Cardiac fibroblast (primary cell): ENCODE results near the gene RPS10.
A peak's percentile ranks its signal among the peaks of the same experiment; 100 is the strongest.

Source experiments
- DNase-seq, 2 donors: peaks; one replicate each; pipeline versions ENCODE4 v3.0.0 to v3.0.0-alpha.2; 2010; ENCODE audit warnings: low read depth in 2 of 2
- H3K4me3 ChIP-seq, 2 donors: replicated peaks in 1 of 2; 1 replicate in 1 of 2; 2 replicates in 1 of 2; pipeline ENCODE4 v1.5.1; 2011; ENCODE audit warnings: low read depth in 2 of 2, low read length in 2 of 2, mild to moderate bottlenecking in 2 of 2, moderate library complexity in 1 of 2
- TF ChIP-seq, protein P1 (sequence below): IDR thresholded peaks from one replicate; pipeline ENCODE4 v1.5.1; 2011; ENCODE audit warnings: low read depth, mild to moderate bottlenecking, low read length, inconsistent platforms

The RPS10 gene

DNA sequence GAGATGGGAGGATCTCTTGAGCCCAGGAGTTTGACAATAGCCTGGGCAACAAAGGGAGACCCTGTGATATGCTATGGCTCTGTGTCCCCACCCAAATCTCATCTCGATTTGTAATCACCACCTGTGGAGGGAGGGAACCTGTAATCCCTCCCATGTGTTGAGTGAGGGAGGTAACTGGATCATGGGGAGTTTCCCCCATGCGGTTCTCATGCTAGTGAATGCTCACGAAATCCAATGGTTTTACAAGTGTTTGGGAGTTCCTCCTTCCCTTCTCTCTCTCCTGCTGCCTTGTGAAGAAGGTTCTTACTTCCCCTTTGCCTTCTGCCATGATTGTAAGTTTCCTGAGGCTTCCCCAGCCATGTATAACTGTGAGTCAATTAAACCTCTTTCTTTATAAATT is 36.8 kb downstream of the RPS10 start:
- no peak for DNase-seq
- no peak overlapping the region for H3K4me3 ChIP-seq
- TF ChIP-seq, protein P1, sequence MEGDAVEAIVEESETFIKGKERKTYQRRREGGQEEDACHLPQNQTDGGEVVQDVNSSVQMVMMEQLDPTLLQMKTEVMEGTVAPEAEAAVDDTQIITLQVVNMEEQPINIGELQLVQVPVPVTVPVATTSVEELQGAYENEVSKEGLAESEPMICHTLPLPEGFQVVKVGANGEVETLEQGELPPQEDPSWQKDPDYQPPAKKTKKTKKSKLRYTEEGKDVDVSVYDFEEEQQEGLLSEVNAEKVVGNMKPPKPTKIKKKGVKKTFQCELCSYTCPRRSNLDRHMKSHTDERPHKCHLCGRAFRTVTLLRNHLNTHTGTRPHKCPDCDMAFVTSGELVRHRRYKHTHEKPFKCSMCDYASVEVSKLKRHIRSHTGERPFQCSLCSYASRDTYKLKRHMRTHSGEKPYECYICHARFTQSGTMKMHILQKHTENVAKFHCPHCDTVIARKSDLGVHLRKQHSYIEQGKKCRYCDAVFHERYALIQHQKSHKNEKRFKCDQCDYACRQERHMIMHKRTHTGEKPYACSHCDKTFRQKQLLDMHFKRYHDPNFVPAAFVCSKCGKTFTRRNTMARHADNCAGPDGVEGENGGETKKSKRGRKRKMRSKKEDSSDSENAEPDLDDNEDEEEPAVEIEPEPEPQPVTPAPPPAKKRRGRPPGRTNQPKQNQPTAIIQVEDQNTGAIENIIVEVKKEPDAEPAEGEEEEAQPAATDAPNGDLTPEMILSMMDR = no peak

DNA sequence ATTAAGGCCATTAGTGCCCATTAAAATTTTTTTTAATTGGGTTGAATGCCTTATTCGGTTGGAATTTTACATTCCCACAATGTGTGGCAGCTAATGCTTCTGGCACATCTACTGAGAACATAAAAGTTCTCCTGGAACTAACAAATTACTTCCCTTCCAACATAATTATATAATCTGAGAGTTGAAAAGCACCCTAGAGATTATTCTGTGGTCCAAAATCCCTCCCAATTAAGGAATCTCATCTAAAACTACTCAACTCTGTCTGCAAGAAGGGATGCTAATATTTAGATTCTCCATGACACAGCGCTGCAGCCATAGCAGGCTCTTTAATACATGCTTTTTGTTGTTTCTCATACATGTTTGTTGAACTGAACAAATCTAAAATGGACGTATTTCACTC is 37.4 kb downstream of the RPS10 start:
- no peak for DNase-seq
- TF ChIP-seq, protein P1 = no peak
- H3K4me3 ChIP-seq = no peak overlapping the region

DNA sequence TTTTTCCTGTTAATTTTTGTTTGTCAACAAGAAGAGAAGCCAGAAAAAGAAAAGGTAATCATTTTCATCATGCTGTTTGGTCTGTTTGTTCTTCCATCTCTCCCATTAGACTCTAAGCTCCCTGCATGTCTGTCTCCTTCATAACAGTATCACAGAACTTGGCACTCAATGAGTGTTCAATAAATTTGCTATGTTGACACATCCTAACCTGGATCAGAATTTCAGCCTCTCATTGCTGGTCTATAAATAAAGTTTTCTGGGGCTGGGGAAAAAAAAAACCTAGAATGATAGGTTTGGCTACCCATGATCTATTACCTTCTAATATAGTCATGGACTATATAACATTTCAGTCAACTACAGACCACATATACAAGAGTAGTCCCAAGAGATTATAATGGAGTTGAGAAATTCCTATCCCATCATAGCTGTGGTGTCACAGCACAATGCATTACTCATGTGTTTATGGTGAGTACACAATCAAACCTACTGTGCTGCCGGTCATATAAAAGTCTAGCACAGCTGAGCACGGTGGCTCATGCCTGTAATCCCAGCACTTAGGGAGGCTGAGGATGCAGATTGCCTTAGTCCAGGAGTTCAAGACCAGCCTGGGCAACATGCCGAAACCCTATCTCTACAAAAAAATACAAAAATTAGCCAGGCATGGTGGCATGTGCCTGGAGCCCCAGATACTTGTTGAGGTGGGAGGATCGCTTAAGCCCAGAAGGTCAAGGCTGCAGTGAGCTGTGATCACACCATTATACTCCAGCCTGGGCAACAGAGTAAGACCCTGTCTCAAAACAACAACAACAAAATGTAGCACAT is 39.3 kb downstream of the RPS10 start:
- DNase-seq = peak; percentile 87 to 98
- no peak overlapping the region for H3K4me3 ChIP-seq
- TF ChIP-seq, protein P1 = no peak

DNA sequence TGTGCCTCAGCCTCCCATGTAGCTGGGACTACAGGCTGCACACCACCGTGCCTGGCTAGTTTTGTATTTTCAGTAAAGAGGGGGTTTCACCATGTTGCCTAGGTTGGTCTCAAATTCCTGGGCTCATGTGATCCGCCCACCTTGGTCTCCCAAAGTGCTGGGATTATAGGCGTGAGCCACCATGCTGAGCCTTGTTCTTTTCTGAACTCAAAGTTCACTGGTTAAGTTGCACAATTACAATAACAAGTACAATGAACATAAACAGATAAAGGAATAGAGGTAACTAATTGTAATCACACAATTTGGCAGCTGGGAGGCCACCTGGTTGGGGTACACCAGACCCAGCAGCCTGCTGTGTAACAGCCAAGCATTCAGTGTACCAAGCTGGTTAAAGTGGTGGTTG is 40.1 kb downstream of the RPS10 start:
- DNase-seq = no peak
- TF ChIP-seq, protein P1 = no peak
- H3K4me3 ChIP-seq = no peak overlapping the region

DNA sequence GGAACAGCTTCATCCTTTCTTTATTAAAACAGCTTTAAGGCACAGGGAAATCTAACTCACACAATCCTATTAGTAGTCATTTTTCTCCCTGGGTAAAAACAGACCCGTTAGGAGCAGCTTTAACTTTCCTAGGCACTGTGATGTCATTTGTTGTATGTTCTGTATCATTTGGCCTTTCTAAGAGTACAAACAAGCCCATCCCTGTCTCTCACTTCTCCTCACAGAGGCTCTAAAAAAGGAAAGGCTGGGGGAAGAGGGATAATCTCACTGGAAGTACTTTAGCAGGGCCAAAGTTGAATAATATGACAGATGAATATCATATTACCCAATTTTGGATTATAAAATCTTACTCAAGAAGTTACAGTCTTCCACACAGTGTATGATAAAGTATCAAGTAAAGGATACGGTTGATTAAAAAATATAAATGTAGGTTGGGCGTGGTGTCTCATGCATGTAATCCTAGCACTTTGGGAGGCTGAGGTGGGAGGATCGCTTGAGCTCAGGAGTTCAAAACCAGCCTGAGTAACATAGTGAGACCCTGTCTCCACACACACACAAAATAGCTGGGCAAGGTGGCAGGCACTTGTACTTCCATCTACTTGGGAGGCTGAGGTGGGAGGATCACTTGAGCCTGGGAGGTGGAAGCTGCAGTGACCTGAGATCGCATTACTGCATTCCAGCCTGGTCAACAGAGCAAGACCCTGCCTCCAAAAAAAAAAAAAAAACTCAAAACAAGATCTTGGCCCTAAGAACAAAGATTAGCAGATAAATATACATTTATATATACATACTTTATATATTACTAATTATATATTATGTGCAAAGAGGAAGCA is 41.3 kb downstream of the RPS10 start:
- no peak overlapping the region for H3K4me3 ChIP-seq
- TF ChIP-seq, protein P1 = no peak

DNA sequence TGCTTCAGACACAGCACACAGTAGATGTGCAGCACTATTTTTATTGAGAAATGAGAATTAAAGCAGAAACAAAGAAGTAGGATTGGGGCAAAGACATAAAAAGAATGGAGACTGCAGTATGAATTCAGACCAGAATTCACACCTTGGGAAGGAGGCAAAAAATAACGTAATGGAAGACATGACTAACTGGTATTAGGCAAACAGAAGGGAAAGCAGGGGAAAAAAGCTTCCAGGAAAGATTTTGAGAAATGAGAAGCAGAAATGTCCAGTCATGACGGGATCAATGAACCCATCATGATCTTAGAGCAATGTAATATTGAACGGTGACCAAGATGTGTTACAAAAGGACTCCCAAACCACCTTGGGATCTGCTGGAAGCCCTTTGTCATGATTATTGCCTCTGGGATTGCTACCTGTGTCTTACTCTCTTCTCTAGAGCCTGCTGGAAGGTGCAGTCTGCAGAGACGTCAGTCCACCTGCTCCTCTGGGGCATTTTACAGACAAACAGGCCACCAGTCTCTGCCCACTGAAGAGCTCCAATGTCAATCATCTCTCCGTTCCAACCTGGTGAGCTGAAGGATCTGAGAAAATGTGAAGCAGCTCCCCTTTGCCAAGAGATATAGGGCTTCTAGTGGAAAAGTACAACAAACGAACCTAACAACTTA is 42.1 kb downstream of the RPS10 start:
- TF ChIP-seq, protein P1 = no peak
- peak; percentile 37 to 71 for DNase-seq
- H3K4me3 ChIP-seq = no peak overlapping the region

More for the DNA sequence above, 41.3 kb downstream of the RPS10 start:
- DNase-seq = no peak
